ENCODE data around the gene SCARB1. TPM values are rescaled to one million over a fixed set of nuclear protein-coding genes. Genes with fewer than 3 reads are reported as not detected.

Gene SCARB1
- total RNA-seq, 1 donor from 2014 or later: 25.8 TPM

DNA sequence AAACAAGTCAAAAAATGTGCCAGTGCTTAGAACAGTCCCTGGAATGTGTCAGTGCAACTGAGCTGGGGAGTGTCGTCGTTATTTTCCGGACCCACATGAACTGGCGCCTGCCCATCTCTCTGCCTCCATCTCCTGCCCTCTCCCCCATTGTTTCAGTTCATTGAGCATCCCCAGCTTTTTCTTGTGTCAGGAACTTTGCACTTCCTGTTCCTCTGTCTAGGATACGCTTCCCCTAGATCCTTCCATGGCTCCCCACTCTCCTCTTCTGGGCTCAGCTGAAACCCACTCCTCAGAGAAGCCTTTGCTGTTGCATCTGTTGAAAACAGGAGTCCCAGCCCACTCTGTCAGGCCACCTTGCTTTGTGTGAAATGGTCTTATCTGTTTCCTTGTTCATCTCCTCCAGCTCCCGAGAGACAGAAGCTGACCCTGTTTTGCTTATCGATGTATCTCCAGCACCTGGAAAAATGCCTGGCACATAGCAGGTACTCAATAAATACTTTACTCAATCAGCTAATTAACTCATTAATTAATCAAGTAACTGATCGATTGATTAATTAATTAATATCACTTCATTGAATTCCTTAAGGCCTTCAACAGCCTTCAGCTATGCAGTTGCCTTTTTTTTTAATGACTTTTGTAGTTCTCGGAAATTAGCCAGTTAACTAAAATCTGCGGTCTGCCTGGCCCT is 2.7 kb upstream of the SCARB1 start:
- no peak for DNase-seq (ENCODE audit: low spot score)

DNA sequence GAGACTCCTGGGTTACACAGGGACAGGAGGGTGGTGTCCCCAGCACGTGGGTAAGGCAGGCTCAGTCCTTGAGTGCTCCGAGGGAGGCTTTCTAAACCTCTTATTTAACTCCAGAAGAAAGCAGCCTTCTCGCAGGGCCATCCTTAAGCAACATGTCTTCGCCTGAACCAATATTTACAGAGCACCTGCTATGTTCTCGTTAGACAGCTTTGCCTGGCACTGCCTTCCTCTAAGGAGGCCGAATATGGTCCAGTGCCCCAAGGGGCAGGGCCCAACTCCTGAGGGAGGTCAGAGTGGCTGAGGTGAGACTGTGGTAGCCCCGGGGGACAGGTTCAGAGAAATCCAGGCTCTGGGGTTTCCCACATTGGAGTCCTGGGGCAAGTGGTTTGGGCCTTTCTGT is 2.1 kb upstream of the SCARB1 start:
- Mint-ChIP-seq H3K27me3 (ENCODE audit: low read depth) (peaks cover 6% of the 10 kb centered on the region), H3K36me3 (ENCODE audit: low read depth) (no peaks in the 10 kb centered on the region), H3K4me1 (ENCODE audit: low read depth) (peaks cover 18% of the 10 kb centered on the region), H3K27ac (no peak overlapping the region), H3K9me3 (no peaks in the 10 kb centered on the region), H3K4me3 (ENCODE audit: low read depth) (no peak overlapping the region)
- no peak for DNase-seq (ENCODE audit: low spot score)
- intact Hi-C loops (cut with micrococcal nuclease): no loop called here

More for the DNA sequence above, 2.7 kb upstream of the SCARB1 start:
- Mint-ChIP-seq H3K27me3 (ENCODE audit: low read depth) (peaks cover 6% of the 10 kb centered on the region), H3K4me3 (ENCODE audit: low read depth) (no peak overlapping the region), H3K36me3 (ENCODE audit: low read depth) (no peaks in the 10 kb centered on the region), H3K4me1 (ENCODE audit: low read depth) (peaks cover 18% of the 10 kb centered on the region), H3K9me3 (no peaks in the 10 kb centered on the region), H3K27ac (no peak overlapping the region)
- intact Hi-C loops (cut with micrococcal nuclease): no loop called here

DNA sequence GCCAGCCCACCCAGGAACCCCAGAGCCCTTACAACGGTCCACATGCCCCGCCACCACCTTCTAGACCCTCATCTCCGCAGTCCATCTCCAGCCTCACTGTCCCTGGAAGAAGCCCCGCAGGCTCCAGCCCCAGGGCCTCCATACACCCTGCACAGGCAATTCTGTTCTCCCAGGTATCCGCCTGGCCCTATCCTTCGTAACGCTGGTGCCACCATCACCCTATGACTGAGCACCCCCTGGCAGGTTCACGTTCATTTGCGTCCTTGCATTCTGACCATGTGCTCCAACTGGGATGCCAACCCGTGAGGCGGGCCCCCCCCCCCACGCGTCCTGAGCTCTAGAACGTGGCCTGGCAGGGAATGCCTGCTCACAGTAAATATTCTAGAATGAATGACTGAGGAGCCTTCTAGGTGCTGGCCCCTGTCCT is 675 bp upstream of the SCARB1 start:
- peaks cover 5% of the 10 kb centered on the region for H3K27me3 Mint-ChIP-seq (ENCODE audit: low read depth)
- no peaks in the 10 kb centered on the region for H3K9me3 Mint-ChIP-seq
- H3K4me3 Mint-ChIP-seq (ENCODE audit: low read depth): peak overlapping the region; percentile 72
- H3K27ac Mint-ChIP-seq: peak overlapping the region; percentile 88
- peaks cover 5% of the 10 kb centered on the region for H3K36me3 Mint-ChIP-seq (ENCODE audit: low read depth)
- H3K4me1 Mint-ChIP-seq (ENCODE audit: low read depth): peaks cover 18% of the 10 kb centered on the region
- DNase-seq (ENCODE audit: low spot score): no peak
- intact Hi-C loops (cut with micrococcal nuclease): loop anchor here (5.0 kb wide), 1 partner anchor 33 kb away; no protein-coding TSS in a partner anchor

DNA sequence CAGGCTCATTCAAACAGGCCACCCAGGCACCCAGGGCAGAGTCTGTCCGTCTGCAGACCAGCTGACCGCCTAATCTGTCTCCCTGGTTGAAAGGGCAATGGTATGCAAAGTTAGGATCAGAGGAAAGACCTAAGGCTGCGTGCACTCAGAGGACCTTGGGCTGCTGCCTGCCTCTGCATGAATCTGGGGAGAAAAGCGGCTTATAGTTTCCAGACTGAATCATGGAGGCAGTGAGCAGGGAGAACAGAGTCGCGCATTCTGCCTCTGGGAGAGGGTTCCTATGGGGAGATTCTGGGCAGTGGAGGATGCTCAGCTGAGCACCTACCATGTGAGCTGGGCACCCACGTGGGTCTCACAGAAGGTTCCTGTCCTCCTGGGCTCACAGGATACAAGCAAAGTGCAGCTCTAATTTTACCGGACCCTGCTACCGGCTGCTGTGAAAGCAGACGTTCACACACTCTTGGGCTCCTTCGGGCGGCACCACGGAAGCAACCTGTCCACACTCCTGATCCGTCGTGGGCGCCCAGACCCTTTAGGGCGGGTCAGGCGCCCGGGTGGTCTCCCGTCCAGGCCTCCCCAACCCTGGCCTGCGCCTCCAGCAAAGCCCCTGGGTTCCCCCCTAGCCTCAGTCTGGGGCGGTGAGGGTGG is 772 bp downstream of the SCARB1 start:
- Mint-ChIP-seq H3K4me1 (ENCODE audit: low read depth) (peaks cover 18% of the 10 kb centered on the region), H3K4me3 (ENCODE audit: low read depth) (peak overlapping the region; percentile 81), H3K9me3 (no peaks in the 10 kb centered on the region), H3K27ac (peak overlapping the region; percentile 47), H3K27me3 (ENCODE audit: low read depth) (no peaks in the 10 kb centered on the region), H3K36me3 (ENCODE audit: low read depth) (peaks cover 5% of the 10 kb centered on the region)
- peak; percentile 18 for DNase-seq (ENCODE audit: low spot score)
- intact Hi-C loops (cut with micrococcal nuclease): loop anchor here (2.0 to 5.0 kb wide), 2 partner anchors 34 to 88 kb away; no protein-coding TSS in a partner anchor

DNA sequence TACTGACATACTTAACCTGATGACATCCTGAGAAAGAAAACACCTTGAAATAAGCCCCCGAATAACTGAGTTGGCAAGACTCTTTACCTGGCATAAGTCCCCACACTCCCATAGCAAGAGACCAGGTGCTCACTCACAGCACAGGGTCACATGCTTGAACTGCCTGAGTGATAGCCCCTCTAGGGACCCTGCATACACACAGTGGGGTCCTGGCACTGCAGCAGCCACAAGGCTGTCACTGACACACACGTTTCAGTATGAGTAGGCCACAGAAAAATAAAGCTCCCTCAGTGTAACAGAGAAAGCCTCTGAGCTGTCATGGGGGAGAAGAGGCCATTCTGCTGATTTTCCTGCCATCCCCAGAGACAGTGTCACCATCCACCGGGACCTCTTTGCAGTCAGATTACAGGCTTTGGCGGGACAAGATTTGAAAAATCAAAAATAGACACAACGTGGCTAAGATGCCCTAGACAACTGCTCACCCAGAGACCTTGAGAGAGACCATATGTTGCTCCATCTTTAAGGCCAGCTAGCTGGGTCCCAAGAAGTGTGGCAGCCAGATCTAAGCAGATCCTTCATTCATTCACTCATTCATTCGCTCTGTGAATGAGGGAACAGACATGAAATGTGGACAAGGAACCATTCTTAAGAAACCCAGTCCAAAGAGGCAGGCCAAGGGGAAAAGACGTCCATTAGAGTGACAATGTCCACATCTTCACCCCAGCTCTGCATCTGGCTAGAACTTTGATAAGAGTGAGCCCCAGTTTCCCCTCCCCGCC is 1.6 kb downstream of the SCARB1 start:
- no peaks in the 10 kb centered on the region for H3K27me3 Mint-ChIP-seq (ENCODE audit: low read depth)
- peaks cover 18% of the 10 kb centered on the region for H3K4me1 Mint-ChIP-seq (ENCODE audit: low read depth)
- no peak for DNase-seq (ENCODE audit: low spot score)
- H3K4me3 Mint-ChIP-seq (ENCODE audit: low read depth): peak overlapping the region; percentile 81
- H3K27ac Mint-ChIP-seq: no peak overlapping the region
- H3K36me3 Mint-ChIP-seq (ENCODE audit: low read depth): peaks cover 5% of the 10 kb centered on the region
- intact Hi-C loops (cut with micrococcal nuclease): loop anchor here (2.0 to 5.0 kb wide), 2 partner anchors 35 to 87 kb away; no protein-coding TSS in a partner anchor
- no peaks in the 10 kb centered on the region for H3K9me3 Mint-ChIP-seq

DNA sequence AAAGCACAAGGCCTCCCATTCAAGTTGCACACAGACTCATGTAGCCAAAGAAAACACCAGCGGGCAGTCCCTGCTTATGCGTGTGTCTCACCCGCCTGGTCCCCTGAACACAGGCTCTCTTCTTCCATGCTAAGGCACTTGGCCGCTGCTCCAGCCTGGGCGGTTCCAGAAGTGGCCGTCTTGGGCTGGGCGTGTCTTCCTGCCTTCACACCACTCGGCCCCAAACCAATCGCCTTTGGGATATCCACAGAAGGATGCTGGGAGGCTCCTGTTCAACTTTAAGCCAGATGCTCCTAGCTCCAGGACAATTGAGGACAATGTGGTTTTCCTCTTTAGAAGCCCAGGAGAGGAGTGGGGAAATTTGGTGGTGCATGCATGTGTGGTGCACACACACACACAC is 2.2 kb downstream of the SCARB1 start:
- H3K27ac Mint-ChIP-seq: no peak overlapping the region

DNA sequence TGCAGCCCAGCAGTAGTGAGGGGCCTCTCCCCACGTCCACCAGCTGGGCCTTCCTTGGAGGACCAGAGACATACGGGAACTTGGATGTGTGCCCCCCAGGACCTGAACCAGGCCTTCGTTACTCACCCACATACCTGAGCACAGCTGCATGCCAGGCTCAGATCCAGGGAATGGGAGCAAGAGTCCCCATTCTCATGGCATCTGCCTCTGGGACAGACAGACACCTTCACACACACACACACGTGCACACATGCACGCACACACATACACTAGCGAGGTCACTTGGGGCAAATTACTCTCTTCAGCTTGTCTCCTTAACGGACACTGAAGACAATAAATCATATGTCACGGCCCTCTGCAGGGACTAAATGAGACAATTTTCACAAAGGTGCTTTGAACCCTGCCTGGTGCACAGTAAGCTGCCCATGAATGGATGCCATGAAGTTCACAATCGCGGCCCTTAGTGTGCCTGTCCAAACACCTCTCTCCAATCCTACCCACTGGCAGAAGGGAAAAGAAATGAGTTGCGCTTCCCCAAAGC is 5.7 kb downstream of the SCARB1 start:
- DNase-seq (ENCODE audit: low spot score): no peak
- Mint-ChIP-seq H3K27ac (no peak overlapping the region), H3K9me3 (no peaks in the 10 kb centered on the region), H3K27me3 (ENCODE audit: low read depth) (no peaks in the 10 kb centered on the region), H3K4me1 (ENCODE audit: low read depth) (peaks cover 12% of the 10 kb centered on the region), H3K4me3 (ENCODE audit: low read depth) (no peak overlapping the region), H3K36me3 (ENCODE audit: low read depth) (peaks cover 5% of the 10 kb centered on the region)
- intact Hi-C loops (cut with micrococcal nuclease): no loop called here

More for the DNA sequence above, 2.2 kb downstream of the SCARB1 start:
- no peak for DNase-seq (ENCODE audit: low spot score)
- H3K27me3 Mint-ChIP-seq (ENCODE audit: low read depth): no peaks in the 10 kb centered on the region
- intact Hi-C loops (cut with micrococcal nuclease): loop anchor here (5.0 kb wide), 1 partner anchor 36 kb away; no protein-coding TSS in a partner anchor
- peak overlapping the region; percentile 81 for H3K4me3 Mint-ChIP-seq (ENCODE audit: low read depth)
- no peaks in the 10 kb centered on the region for H3K9me3 Mint-ChIP-seq
- H3K36me3 Mint-ChIP-seq (ENCODE audit: low read depth): peaks cover 5% of the 10 kb centered on the region
- peaks cover 18% of the 10 kb centered on the region for H3K4me1 Mint-ChIP-seq (ENCODE audit: low read depth)

DNA sequence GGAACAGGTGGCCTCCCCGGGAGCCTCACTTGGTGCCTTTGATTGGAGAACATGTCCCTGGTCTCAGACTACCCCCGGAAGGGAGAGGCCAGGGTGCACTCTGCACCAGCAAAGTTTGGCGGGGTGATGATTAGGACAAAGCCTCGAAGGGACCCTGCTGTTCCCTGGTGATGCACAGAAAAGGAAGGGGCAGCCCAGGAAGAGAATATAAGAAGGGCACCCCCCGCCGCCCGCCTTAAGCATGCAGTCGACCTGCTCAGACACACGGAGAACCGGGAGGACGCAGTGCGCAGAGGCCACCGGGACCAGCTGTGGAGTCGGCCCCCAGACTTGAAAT is 6.9 kb downstream of the SCARB1 start:
- H3K9me3 Mint-ChIP-seq: no peaks in the 10 kb centered on the region
- no peak overlapping the region for H3K27ac Mint-ChIP-seq
- peaks cover 3% of the 10 kb centered on the region for H3K4me1 Mint-ChIP-seq (ENCODE audit: low read depth)
- DNase-seq (ENCODE audit: low spot score): no peak
- no peaks in the 10 kb centered on the region for H3K27me3 Mint-ChIP-seq (ENCODE audit: low read depth)
- H3K4me3 Mint-ChIP-seq (ENCODE audit: low read depth): no peak overlapping the region
- intact Hi-C loops (cut with micrococcal nuclease): no loop called here
- peaks cover 5% of the 10 kb centered on the region for H3K36me3 Mint-ChIP-seq (ENCODE audit: low read depth)

DNA sequence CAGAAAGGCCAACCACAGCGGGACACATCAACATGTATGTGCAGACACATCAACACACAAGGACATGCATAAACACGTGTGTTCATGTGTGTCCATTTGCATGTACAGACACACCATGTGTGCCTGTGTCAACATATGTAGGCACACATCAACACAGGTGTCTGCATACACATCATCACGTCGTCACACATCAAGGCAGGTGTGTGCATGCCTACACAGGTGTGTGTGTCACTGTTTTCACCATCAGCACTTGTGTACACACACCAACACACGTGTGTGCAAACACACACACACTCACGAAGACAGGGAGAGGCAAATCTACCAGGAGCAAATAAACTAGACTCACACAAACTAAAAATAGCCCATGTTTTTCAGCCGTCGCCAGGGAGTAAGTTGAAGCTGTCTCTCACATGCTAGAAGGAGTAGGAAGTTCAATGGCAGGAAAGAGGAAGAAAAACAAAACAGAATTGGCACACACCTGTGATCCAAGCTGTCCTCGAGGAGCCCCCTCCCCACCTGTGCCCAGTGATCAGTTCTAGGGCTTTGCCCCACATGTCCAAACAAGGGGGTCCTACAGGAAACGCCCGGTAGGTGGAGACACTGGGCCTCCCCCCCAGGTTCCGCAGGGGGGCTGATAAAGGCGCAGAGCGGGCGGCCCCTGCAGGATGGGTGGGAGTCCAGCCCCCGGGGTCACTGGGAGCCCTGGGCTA is 7.4 kb downstream of the SCARB1 start:
- no peak for DNase-seq (ENCODE audit: low spot score)
- Mint-ChIP-seq H3K9me3 (no peaks in the 10 kb centered on the region), H3K4me1 (ENCODE audit: low read depth) (peaks cover 2% of the 10 kb centered on the region), H3K36me3 (ENCODE audit: low read depth) (peaks cover 5% of the 10 kb centered on the region), H3K27me3 (ENCODE audit: low read depth) (no peaks in the 10 kb centered on the region), H3K4me3 (ENCODE audit: low read depth) (no peak overlapping the region), H3K27ac (no peak overlapping the region)
- intact Hi-C loops (cut with micrococcal nuclease): no loop called here

DNA sequence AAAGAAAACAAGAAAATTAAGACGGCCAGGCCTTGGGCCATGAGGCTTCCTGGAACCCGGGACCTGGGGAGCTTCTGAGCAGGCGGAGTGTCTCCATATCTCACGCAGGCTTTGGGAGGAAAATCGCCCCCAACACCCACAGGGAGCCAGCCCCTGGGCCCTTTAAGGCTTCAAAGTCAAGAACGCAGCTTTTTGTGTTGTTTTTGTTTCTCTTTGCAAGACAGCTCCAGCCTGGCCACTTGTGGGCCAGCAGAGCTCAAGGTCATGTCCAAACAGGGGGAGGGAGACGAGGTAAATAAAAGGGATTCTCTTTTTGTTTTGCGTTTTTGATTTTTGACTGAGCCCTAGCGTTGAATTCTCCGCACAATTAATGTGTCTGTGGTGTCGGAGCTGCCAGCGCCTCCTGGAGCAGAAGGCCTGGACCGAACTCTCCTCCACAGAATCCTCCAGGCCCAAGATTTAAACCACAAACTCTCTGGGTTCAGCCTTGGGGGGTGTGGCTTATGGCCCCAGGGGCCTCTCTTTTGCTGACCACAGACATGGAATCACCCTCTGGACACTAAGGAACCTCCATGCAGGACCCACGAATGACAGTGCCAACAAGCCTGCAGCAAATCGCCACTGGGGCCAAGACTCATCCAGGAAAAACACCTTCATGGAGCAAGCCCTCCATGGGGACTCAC is 8.2 kb downstream of the SCARB1 start:
- no peaks in the 10 kb centered on the region for H3K9me3 Mint-ChIP-seq
- no peak overlapping the region for H3K4me3 Mint-ChIP-seq (ENCODE audit: low read depth)
- H3K36me3 Mint-ChIP-seq (ENCODE audit: low read depth): peaks cover 3% of the 10 kb centered on the region

DNA sequence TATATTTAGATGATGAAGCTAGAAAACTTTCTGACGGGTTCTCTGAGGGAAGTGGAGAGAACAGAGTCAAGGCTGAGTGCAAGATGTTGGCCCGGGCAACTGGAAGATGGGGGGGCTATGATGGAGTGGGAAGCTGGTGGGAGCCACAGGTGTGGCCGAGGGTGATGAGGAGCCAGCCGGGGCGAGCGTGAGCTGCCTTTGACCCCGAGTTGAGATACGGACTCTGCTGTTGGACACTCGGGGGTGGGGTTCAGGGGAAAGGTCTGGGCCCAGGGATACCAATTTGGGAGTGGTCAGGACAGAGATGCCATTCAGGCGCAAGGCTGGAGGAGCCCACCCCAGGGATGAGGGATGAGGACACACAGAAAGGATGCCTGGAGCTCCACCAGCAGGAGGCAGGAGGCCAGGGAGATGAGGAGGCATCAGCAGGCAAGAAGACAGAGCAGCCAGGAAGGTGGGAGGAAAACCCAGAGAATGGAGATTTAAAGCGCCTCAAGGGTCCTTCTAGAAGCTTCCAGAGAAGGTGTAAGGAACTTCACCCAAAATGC is 9.0 kb downstream of the SCARB1 start:
- Mint-ChIP-seq H3K27ac (no peak overlapping the region), H3K4me3 (ENCODE audit: low read depth) (no peak overlapping the region), H3K27me3 (ENCODE audit: low read depth) (no peaks in the 10 kb centered on the region), H3K4me1 (ENCODE audit: low read depth) (peaks cover 2% of the 10 kb centered on the region), H3K36me3 (ENCODE audit: low read depth) (no peaks in the 10 kb centered on the region), H3K9me3 (no peaks in the 10 kb centered on the region)
- DNase-seq (ENCODE audit: low spot score): no peak
- intact Hi-C loops (cut with micrococcal nuclease): no loop called here

More for the DNA sequence above, 8.2 kb downstream of the SCARB1 start:
- no peak for DNase-seq (ENCODE audit: low spot score)
- H3K27ac Mint-ChIP-seq: no peak overlapping the region
- peaks cover 2% of the 10 kb centered on the region for H3K4me1 Mint-ChIP-seq (ENCODE audit: low read depth)
- intact Hi-C loops (cut with micrococcal nuclease): no loop called here
- no peaks in the 10 kb centered on the region for H3K27me3 Mint-ChIP-seq (ENCODE audit: low read depth)
